Breast epithelium (tissue), 3 donors: ENCODE data around the gene KCNK7.

Source experiments
- POLR2A ChIP-seq: fragments of 450-650 bp; IDR thresholded peaks from one replicate; pipeline ENCODE4 v1.6.1; 2016; ENCODE audit warnings: antibody characterized with exemption, mild to moderate bottlenecking, moderate library complexity
- TF ChIP-seq, protein P1 (sequence below), 3 donors: fragments of 450-650 bp; IDR thresholded peaks; one replicate each; pipeline ENCODE4 v1.5.1; 2016 to 2017; ENCODE audit warnings: antibody characterized with exemption in 3 of 3, mild to moderate bottlenecking in 3 of 3, moderate library complexity in 3 of 3

DNA sequence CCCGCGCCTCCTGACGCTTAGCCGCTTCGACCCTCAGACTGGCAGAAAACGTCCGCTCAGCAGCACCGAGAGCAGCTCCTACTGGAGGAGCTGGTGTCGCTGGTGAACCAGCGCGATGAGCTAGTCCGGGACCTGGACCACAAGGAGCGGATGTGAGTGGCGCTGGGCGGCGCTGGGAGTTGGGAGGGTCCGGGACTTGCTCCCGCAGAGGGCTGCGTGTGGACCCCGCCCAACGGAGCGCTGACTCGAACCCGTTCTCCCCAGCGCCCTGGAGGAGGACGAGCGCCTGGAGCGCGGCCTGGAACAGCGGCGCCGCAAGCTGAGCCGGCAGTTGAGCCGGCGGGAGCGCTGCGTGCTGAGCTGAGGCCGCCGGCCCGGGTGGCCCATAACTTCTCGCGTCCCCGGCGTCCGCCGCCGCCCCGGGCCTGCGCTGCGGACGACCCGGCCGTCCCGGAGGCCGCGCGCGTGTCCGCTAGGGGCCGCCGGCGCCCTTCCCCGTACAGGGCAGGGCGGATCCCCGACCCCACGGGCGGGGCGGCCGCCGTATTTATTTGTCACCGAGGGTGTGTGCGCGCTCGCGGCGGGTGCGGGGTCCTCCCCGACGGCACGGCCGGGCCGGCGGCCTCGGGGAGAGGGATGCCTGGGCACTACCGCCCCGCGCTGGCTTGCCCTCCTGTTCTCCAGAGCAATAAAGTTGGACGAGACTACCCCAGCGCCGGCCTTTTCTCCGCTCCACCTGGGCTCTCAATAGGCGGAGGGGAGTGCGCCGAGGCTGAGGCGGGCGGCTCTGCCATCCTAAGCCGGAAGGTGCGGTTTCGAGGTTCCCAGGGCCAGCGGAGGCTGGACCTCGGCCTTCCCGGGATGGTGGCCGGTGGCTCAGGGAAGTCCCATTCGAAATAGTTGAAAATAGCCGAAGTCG is 3.4 kb downstream of the KCNK7 start:
- TF ChIP-seq, protein P1, sequence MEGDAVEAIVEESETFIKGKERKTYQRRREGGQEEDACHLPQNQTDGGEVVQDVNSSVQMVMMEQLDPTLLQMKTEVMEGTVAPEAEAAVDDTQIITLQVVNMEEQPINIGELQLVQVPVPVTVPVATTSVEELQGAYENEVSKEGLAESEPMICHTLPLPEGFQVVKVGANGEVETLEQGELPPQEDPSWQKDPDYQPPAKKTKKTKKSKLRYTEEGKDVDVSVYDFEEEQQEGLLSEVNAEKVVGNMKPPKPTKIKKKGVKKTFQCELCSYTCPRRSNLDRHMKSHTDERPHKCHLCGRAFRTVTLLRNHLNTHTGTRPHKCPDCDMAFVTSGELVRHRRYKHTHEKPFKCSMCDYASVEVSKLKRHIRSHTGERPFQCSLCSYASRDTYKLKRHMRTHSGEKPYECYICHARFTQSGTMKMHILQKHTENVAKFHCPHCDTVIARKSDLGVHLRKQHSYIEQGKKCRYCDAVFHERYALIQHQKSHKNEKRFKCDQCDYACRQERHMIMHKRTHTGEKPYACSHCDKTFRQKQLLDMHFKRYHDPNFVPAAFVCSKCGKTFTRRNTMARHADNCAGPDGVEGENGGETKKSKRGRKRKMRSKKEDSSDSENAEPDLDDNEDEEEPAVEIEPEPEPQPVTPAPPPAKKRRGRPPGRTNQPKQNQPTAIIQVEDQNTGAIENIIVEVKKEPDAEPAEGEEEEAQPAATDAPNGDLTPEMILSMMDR (IDR thresholded peaks at IDR 0.05), result no peak
- TF ChIP-seq POLR2A, result no peak
